ENCODE results near the gene KDELR1.

The KDELR1 gene

DNA sequence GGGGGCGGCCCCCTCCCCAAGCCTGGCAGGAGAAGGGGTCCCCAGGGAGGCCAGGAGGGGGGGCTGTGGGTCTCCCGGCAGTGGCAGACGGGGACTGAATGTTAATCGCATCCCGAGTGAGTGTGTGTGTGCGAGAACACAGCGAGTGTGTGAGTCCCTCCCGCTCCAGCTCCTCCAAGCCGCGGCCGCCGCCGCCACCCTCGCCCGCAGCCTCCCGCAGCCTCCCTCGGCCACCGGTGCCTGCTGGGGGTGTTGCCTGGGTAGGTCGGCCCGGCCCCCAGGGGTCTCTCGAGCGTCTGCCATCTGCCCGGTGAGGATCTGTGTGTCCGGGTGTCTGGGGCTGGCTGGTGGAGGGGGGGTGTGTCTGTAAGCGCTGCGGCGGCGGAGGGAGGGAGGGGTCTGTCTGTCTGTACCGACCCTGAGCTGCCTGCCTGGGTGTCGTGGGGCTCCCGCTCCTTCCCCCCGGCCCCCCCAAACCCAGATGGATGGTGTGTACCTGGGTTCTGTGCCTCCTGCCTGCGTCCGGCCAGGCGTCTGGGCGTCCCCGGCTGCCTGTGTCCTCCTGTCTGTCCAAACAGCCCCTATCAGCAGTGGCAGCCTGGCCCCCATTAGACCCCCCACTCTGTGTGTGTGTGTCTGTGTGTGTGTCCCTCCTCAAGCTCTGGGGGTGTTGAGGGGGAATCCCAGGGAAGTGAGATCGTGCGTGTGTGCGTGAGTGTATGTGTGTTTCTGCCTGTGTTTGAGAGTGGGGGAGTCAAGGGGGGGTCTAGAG lies 2.4 kb upstream of the KDELR1 start, which contains the start of gene GRIN2D:
GRIN2D (plus strand) TSS at position 110 of the 772 bp plus-strand sequence. CDS start 4,725 bp downstream, outside the sequence.
- no peak for TF ChIP-seq GATA2 (IDR thresholded peaks at IDR 0.05; ENCODE audit: low read depth, low read length)
- no peak for TF ChIP-seq GATA3 (IDR thresholded peaks at IDR 0.05; ENCODE audit: low read depth, low read length)

DNA sequence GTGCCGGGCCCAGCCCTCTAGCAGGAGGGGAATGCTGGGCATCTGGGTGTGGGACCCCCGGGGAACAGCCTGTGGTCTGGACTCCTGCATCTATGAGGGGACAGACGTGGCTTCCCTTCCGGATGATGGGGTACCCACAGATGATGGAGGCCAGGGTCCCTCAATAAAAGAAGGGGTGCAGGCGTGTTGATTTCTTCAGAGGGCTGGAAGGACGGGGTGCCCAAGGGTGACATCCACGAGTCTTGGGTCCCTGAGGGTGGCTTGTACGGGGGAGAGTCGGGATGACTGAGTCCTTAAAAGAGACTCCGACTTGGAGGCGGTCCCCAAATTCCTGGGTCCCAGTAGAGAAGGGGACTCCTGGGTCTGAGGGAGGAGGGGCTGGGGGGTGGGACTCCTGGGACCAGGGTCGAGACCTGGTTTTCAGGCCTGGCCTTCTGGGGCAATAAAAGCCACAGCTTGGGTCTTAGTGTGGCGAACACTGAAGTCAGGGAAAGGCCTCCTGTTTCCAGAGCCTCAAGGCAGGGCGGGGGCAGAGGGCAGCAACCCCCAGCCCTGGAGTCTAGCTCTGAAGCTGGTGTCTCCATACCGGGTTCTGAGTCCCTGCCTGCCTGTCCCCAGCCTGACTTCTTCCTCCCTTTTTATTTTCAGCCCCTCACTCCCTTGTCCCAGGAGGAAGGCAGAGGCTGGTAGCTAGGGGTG lies 1.7 kb upstream of the KDELR1 start:
- no peak for TF ChIP-seq GATA3 (IDR thresholded peaks at IDR 0.05; ENCODE audit: low read depth, low read length)

DNA sequence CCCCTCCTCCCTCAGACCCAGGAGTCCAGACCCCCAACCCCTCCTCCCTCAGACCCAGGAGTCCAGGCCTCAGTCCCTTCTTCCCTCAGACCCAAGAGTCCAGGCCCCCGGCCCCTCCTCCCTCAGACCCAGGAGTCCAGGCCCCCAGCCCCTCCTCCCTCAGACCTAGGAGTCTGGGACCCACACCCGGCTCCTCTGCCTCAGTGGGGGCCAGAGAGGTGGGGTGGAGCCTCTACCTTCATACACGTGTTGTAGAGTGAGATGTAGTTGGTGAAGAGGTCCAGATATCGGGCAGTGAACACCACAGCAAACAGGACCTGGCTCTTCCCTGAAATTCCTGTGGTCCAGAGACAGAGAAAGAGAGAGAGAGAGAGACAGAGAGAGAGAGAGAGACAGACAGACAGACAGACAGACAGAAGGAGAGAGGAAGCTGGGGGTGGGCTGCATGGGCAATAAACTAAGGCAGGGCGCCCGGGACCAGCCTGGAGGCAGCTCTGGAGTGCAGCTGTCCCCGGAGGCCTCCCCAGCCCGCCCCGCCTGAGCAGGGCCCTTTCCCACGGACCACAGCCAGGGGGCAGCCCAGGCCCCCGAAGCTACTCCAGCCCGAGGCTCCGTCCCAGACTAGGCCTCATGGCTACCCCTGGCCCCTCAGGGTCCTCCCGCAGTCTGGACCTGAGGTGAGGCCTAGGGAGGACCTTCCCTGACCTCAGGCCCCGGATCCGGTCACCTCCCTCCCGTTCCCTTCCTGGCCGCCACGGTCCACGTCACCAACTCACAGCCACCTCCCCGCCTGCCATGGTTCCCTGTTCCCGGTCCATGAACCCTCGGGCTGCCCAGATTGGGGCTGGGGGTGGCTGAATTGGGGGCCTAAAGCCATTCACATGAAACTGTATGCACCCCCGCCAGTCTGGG lies 907 bp downstream of the KDELR1 start:
- TF ChIP-seq GATA3 (IDR thresholded peaks at IDR 0.05; ENCODE audit: low read depth, low read length), result no peak
- no peak for TF ChIP-seq GATA2 (IDR thresholded peaks at IDR 0.05; ENCODE audit: low read depth, low read length)

DNA sequence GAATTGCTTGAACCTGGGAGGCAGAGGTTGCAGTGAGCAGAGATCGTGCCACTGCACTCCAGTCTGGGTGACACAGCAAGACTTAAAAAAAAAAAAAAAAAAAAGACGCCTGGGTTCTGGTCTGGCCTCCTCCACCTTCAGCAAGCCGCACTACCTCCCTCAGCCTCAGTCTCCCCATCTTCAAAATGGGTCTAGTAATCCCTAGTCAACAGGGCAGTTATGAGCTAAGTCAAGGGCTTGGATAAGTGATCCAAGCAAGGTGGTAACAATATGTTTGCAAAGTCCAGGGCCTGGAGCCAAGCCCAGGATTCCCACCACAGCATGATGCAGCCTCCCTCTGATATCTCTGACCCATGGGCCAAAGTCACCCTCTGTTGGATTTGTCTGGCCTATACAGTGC lies 4.4 kb downstream of the KDELR1 start:
- TF ChIP-seq GATA3 (IDR thresholded peaks at IDR 0.05; ENCODE audit: low read depth, low read length), result no peak
- TF ChIP-seq GATA2 (IDR thresholded peaks at IDR 0.05; ENCODE audit: low read depth, low read length), result no peak

DNA sequence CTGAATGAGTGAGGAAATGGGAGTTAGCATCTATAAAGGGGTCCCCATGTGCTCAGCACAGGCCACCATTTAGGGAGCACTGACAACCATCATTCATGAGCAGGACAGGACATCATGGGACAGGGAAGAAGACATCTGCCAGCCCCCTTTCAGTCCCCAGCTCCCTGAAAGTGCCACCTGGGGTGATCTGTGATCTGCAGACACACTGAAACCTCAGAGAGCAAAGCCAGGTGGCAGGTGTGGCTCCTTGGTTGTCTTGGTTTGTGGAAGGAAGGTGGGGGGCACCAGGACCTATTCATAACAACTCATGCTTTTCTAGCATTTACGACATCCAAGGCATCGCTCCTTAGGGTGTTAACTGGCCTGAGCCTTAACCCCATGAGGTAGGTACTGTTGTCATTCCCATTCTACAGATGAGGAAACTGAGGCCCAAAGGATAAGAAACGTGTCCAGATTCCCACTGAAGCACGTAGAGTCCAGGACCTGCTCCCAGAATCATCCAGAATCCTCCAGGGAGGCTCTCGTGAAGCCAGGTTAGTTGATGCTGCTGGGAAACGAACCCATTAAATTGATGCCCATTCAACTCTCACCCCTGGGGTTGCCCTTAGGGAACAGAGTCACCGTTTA lies 5.8 kb downstream of the KDELR1 start:
- TF ChIP-seq GATA2 (IDR thresholded peaks at IDR 0.05; ENCODE audit: low read depth, low read length) (no peak), GATA3 (IDR thresholded peaks at IDR 0.05; ENCODE audit: low read depth, low read length) (no peak)

DNA sequence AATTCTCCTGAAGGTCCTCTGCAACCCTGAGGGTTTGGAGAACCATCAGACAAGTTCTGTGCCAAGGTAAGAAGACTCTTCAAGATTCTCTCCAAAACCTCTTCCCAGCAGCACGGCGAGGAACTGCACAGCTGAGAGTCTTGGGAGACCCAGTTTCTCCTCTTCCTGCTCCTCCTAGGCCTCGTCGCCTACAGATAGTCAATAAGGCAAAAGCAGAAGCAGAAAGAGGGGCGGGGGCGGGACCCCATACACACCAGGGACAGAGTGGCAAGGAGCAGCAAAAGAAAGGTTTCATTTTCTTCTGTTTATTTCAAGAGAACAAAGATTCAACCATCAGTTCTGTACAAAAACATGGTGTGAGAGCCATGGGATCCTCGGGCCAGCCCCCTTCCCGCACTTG lies 9.1 kb downstream of the KDELR1 start:
- TF ChIP-seq GATA2 (IDR thresholded peaks at IDR 0.05; ENCODE audit: low read depth, low read length), result no peak
- TF ChIP-seq GATA3 (IDR thresholded peaks at IDR 0.05; ENCODE audit: low read depth, low read length), result no peak

DNA sequence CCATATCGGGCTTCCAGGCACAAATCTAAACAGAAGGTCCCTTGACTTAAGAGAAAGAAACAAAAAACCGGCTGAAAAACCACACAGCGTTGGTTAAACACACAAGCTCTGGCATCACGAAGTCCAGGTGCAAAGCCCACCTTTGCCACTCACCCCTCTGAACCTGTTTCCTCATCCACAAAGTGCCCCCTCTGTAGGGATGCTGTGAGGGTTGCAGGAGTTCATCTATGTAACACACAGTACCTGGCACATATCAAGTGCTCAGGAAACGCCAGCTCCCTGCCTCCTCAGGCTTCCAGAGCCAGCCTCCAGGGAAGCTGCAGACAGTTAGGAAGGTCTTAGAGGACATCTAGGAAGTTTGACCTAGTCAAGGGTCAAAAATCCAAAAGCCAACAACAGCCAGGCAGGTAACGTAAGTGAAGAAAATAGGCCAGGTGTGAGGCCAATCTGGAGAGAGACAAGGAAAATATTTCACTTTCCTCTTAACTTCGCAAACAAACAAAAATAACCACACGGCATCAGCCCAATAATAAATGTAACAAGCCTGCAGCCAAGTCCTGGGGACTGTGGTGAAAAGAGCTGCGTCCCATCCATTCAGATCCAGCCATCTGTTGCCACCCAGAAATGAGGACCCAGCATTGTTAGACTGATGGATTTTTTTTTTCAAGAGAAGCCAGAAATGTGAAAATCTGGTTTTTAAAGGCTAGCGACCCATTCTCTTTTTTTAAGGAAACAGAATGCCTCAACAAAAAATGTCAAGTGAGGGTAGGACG lies 10.0 kb downstream of the KDELR1 start:
- no peak for TF ChIP-seq GATA3 (IDR thresholded peaks at IDR 0.05; ENCODE audit: low read depth, low read length)
- no peak for TF ChIP-seq GATA2 (IDR thresholded peaks at IDR 0.05; ENCODE audit: low read depth, low read length)

DNA sequence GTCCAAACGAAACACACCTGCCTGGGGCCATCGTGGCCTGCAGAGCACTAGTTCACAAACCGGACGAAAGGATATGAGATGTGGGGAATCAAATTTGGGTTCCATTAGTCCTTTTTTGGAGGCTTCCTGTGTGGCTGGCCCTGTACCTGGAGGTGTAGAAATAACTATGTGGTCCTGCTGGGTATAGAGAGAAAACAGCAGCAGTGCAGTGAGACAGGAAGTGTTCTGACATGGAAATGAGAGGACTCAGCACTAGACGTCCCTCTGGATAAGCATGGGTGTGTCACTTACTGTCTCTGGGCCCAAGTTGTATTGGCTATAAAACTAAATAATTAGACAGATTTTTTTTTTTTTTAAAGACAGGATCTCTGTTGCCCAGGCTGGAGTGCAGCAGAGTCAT lies 12.3 kb downstream of the KDELR1 start:
- no peak for TF ChIP-seq GATA3 (IDR thresholded peaks at IDR 0.05; ENCODE audit: low read depth, low read length)
- TF ChIP-seq GATA2 (IDR thresholded peaks at IDR 0.05; ENCODE audit: low read depth, low read length), result no peak

DNA sequence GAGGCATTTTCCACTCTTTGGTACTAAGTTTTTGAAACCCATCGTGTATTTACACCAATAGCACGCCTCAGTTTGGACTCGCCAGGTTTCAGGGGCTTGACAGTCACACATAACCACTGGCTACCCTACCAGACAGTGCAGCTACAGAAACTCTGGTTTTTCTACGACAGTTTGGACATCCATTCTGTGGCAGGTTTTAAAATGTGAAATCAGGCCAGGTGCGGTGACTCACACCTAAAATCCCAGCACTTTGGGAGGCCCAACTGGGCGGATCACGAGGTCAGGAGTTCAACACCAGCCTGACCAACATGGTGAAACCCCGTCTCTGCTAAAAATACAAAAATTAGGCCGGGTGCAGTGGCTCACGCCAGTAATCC lies 13.2 kb downstream of the KDELR1 start:
- TF ChIP-seq GATA2 (IDR thresholded peaks at IDR 0.05; ENCODE audit: low read depth, low read length) (no peak), GATA3 (IDR thresholded peaks at IDR 0.05; ENCODE audit: low read depth, low read length) (no peak)

DNA sequence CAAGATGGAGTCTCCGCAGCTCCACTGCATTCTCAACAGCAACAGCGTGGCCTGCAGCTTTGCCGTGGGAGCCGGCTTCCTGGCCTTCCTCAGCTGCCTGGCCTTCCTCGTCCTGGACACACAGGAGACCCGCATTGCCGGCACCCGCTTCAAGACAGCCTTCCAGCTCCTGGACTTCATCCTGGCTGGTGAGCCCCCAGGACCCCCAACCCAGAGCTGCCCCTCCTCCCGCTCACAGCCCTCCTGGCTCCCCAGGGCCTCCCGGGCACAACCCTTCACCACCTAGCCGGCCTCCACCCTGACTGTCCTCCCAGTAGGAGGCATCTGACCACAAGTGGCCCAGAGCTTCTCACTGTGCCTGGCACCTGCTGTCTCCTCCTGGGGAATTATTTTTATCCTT lies 17.8 kb downstream of the KDELR1 start:
- TF ChIP-seq GATA2 (IDR thresholded peaks at IDR 0.05; ENCODE audit: low read depth, low read length), result no peak
- no peak for TF ChIP-seq GATA3 (IDR thresholded peaks at IDR 0.05; ENCODE audit: low read depth, low read length)

DNA sequence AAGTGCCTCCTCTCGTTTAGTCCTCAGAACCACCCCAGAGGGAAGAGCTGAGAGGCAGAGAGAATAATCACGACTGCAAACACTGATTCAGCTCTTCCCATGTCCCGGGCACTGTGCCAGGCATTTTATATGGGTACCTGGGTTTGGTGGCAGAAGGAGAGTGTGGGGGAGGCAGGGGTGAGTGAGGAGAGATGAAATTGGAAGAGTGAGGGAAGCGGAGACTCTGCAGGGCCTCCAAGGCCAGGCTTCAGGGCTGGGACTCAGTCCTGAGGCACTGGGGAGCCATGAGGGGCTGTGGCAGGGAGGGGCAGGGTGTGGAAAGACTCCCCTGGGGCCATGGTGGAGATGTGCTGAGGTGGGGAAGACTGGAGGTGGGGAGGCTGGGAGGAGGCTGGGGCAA lies 18.4 kb downstream of the KDELR1 start:
- no peak for TF ChIP-seq GATA2 (IDR thresholded peaks at IDR 0.05; ENCODE audit: low read depth, low read length)
- TF ChIP-seq GATA3 (IDR thresholded peaks at IDR 0.05; ENCODE audit: low read depth, low read length), result no peak

DNA sequence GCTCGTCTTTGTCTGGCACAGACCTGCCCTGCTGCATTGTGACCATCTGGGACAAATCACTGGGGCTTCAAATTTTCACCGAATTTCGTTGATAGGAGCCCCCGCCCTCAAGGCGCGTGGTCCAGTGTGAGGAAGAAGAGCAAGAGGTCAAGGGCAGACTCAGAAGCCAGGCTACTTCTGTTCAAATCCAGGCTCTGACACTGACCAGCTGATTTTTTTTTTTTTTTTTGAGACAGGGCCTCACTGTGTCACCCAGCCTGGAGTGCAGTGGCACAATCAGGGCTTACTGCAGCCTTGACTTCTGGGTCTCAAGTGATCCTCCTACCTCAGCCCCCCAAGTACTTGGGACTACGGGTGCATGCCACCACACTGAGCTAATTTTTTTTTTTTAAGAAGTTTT lies 20.0 kb downstream of the KDELR1 start:
- no peak for TF ChIP-seq GATA3 (IDR thresholded peaks at IDR 0.05; ENCODE audit: low read depth, low read length)
- no peak for TF ChIP-seq GATA2 (IDR thresholded peaks at IDR 0.05; ENCODE audit: low read depth, low read length)

DNA sequence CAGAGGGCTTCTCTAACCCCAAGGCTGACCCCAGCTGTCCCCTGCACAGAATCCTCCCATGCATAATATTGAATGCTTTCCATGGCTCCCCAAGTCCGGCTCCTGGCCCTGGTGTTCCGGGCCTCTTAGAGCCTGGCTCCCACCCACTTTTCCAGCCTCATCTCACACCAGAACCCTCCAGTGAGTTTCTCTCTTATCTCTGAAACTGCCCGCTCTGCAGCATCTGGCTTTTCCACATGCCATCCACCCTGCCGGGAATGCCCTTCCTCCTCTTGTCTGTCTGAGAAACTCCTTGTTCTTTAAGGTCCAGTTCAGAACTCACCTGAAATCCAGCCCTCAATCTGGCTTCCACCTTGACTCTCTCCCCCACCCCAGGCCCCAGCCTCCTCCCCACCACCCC lies 20.4 kb downstream of the KDELR1 start:
- no peak for TF ChIP-seq GATA3 (IDR thresholded peaks at IDR 0.05; ENCODE audit: low read depth, low read length)
- TF ChIP-seq GATA2 (IDR thresholded peaks at IDR 0.05; ENCODE audit: low read depth, low read length), result peak; percentile 70

Data from SH-SY5Y (cell line).